Peyer's patch (tissue), 4 donors: Measurements from ENCODE around the gene SYCE1L. TPM values are rescaled to one million over a fixed set of nuclear protein-coding genes. Genes with fewer than 3 reads are reported as not detected.

Experiments
- DNase-seq, 3 donors: peaks; one replicate each; pipeline ENCODE4 v3.0.0-alpha.2; 2017 to 2019
- H3K27ac ChIP-seq, 4 donors: fragments of 200-600 bp; sonication (generic); one replicate each; pipeline ENCODE4 v1.5.1; 2016 to 2019
- H3K27me3 ChIP-seq, 2 donors: fragments of 200-600 bp; sonication (generic); one replicate each; pipeline ENCODE4 v1.5.1; 2019
- H3K36me3 ChIP-seq, 3 donors: fragments of 200-600 bp; sonication (generic); one replicate each; pipeline ENCODE4 v1.5.1; 2016 to 2019
- H3K4me1 ChIP-seq, 4 donors: fragments of 200-600 bp; sonication (generic); one replicate each; pipeline ENCODE4 v1.5.1; 2016 to 2019
- H3K4me3 ChIP-seq, 4 donors: fragments of 200-600 bp; sonication (generic); 1 replicate in 3 of 4; 2 replicates in 1 of 4; pipeline ENCODE4 v1.5.1; 2016 to 2019; ENCODE audit warnings: mild to moderate bottlenecking in 1 of 4
- H3K9me3 ChIP-seq, 4 donors: fragments of 200-600 bp; sonication (generic); one replicate each; pipeline ENCODE4 v1.5.1; 2016 to 2019; ENCODE audit warnings: mild to moderate bottlenecking in 1 of 4
- CTCF ChIP-seq, 6 experiments: fragments of 450-650 bp in 4 of 6; fragments of 200-600 bp in 2 of 6; sonication (generic) in 1 of 6; IDR thresholded peaks; one replicate each; pipeline ENCODE4 v1.5.1; 2017 to 2019; ENCODE audit warnings: antibody characterized with exemption in 6 of 6, mild to moderate bottlenecking in 3 of 6, moderate library complexity in 1 of 6
- POLR2A ChIP-seq, 2 donors: fragments of 450-650 bp; IDR thresholded peaks; one replicate each; pipeline ENCODE4 v1.5.1; 2017; ENCODE audit warnings: antibody characterized with exemption in 2 of 2, mild to moderate bottlenecking in 2 of 2, moderate library complexity in 2 of 2
- total RNA-seq, 4 donors: library from RNA; depleted of rRNA; stranded (reverse); fragments of >200 nt; gene quantifications; one replicate each; pipeline ENCODE4 v1.1.0, GENCODE V29; 2016

SYCE1L gene
- total RNA-seq, 4 donors from 2014 or later = 1.9 TPM; not detected in 3

DNA sequence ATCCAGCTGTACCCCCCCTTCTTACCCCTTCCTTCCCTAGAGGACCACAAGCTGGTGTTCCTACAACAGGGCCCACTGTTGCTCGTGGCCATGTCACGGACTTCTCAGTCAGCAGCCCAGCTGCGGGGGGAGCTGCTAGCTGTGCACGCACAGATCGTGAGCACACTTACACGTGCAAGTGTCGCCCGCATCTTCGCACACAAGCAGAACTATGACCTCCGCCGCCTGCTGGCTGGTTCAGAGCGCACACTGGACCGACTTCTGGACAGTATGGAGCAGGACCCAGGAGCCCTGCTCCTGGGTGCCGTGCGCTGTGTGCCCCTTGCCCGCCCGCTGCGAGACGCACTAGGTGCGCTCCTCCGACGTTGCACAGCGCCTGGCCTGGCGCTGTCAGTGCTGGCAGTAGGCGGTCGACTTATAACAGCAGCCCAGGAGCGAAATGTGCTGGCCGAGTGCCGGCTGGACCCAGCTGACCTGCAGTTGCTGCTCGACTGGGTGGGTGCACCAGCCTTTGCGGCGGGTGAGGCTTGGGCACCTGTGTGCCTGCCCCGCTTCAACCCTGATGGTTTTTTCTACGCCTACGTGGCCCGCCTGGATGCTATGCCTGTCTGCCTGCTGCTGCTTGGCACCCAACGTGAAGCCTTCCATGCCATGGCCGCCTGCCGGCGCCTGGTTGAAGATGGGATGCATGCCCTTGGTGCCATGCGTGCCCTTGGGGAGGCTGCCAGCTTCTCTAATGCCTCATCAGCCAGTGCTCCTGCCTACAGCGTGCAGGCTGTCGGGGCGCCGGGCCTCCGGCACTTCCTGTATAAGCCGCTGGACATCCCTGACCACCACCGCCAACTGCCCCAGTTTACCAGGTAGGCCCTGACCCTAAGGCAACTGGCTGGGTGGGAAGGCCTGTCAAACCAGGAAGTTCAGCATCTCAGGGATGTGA lies 4.6 kb upstream of the SYCE1L start:
- DNase-seq = no peak
- Histone ChIP-seq H3K4me3 (no peak overlapping the region), H3K36me3 (peaks cover 0 to 68% (median 0%) of the 10 kb centered on the region in 3 donors), H3K27ac (no peak overlapping the region), H3K4me1 (peaks cover 0 to 10% (median 3%) of the 10 kb centered on the region in 4 donors), H3K27me3 (no peaks in the 10 kb centered on the region), H3K9me3 (no peaks in the 10 kb centered on the region)
- TF ChIP-seq CTCF (IDR thresholded peaks at IDR 0.05) = no peak
- TF ChIP-seq POLR2A (IDR thresholded peaks at IDR 0.05) = no peak

DNA sequence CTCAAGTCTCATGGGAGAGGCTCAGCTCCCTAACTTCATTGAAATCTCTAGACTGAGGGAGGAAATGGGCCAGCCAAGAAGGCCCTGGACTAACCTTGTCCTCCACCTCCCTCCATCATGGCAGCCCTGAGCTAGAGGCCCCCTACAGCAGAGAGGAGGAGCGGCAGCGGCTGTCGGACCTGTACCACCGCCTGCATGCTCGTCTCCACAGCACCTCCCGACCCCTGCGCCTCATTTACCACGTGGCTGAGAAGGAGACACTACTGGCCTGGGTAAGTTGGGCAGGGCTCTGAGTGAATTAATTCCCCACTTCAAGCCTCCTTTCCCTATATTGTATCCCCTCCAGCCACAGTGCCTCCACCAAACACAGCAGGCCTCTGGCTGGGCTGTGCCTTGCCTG lies 3.8 kb upstream of the SYCE1L start:
- no peak for DNase-seq
- TF ChIP-seq CTCF (IDR thresholded peaks at IDR 0.05) (no peak), POLR2A (IDR thresholded peaks at IDR 0.05) (no peak)
- Histone ChIP-seq H3K27me3 (no peaks in the 10 kb centered on the region), H3K9me3 (no peaks in the 10 kb centered on the region), H3K27ac (no peak overlapping the region), H3K36me3 (peaks cover 0 to 74% (median 0%) of the 10 kb centered on the region in 3 donors), H3K4me3 (no peak overlapping the region), H3K4me1 (peaks cover 0 to 6% (median 3%) of the 10 kb centered on the region in 4 donors)

GRCh38 chr16:77197747-77198146 lies 1.5 kb upstream of the SYCE1L start:
- peaks cover 0 to 74% (median 0%) of the 10 kb centered on the region in 3 donors for H3K36me3 ChIP-seq
- H3K4me3 ChIP-seq = no peak overlapping the region
- TF ChIP-seq CTCF (IDR thresholded peaks at IDR 0.05) (no peak), POLR2A (IDR thresholded peaks at IDR 0.05) (no peak)
- no peaks in the 10 kb centered on the region for H3K27me3 ChIP-seq
- DNase-seq = no peak
- H3K9me3 ChIP-seq = no peaks in the 10 kb centered on the region
- H3K4me1 ChIP-seq = no peaks in the 10 kb centered on the region
- H3K27ac ChIP-seq = no peak overlapping the region

DNA sequence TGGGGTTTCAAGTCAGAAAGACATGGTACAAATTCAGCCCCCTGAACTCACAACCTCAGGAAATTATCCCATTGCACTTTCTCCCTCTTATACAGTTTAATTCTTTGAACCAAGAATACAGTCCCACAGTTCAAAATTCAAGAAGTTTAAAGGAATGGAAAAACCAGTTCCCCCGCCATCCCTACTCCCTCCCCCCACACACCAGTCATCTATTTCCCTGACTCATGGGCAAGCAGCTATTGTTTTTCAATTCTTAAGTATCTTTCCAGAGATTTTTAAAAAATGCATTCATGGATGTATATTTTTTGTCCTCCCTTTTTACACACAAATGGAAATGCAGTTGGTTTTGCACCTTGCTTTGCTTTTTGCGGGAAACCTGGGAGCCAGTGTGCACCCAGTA lies 7.3 kb downstream of the SYCE1L start:
- Histone ChIP-seq H3K27ac (no peak overlapping the region), H3K9me3 (no peaks in the 10 kb centered on the region), H3K4me3 (no peak overlapping the region), H3K4me1 (no peaks in the 10 kb centered on the region), H3K36me3 (no peaks in the 10 kb centered on the region), H3K27me3 (no peaks in the 10 kb centered on the region)
- TF ChIP-seq CTCF (IDR thresholded peaks at IDR 0.05) = no peak
- DNase-seq = no peak

DNA sequence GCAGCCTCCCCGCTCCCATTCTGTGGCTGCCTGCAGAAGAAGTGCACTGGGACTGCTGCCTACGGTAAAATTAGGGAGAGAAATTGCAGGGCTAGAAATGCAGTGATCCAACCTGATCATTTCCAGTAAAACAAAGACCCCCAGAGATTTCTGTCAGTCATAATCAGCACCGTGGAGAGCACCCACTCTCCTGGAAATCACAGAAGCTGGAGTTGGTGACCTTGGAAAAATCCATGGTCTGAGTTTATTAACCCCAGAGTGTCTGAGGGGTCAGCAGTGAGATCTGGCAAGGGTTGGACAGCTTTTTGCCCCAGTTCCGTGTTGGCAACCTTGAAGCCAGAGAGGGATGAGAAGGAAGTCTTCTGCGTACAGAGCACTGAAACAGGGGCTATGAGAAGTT lies 7.8 kb downstream of the SYCE1L start:
- no peak for TF ChIP-seq CTCF (IDR thresholded peaks at IDR 0.05)
- TF ChIP-seq POLR2A (IDR thresholded peaks at IDR 0.05) = no peak
- H3K36me3 ChIP-seq = no peaks in the 10 kb centered on the region
- no peaks in the 10 kb centered on the region for H3K9me3 ChIP-seq
- DNase-seq = no peak
- no peak overlapping the region for H3K27ac ChIP-seq
- no peaks in the 10 kb centered on the region for H3K4me1 ChIP-seq
- H3K27me3 ChIP-seq = no peaks in the 10 kb centered on the region
- H3K4me3 ChIP-seq = no peak overlapping the region
